ENCODE data around the gene NLRP1.
A peak's percentile ranks its signal among the peaks of the same experiment; 100 is the strongest.
"Not testable (repeated sequence)": the region's sequence is repeated elsewhere in the genome, so short reads cannot be mapped to it uniquely, and the experiment has no call there.

NLRP1 gene

DNA sequence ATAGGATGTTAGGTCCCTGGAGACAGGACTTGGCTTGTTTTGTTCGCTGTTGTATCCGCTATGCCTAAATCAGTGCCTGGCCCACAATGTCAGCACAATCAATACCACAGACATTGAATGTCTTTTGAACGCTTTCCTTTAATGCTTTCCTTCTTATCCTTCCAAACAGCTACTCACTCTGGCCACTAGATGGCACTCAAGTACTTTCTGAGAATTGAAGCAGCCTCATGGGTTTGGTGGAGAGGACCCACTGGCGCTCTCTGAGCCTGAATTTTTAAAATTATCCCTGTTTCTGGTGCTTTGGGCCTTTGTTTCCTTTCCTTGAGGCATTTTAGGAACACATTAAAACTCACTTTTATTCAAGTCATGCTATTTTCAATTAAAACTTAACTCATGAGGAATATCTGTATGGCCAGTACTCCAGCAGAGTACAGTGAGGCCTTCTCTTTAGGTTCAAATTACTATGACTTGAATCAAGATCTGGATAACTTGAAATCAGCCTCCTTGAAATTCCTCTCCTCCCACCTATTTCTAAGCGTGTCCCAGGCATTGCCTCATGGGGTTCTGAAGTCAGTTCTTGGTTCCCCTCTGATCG, 3.2 kb upstream of the NLRP1 start:
- peak; percentile 49 for DNase-seq (ENCODE audit: low read depth)

DNA sequence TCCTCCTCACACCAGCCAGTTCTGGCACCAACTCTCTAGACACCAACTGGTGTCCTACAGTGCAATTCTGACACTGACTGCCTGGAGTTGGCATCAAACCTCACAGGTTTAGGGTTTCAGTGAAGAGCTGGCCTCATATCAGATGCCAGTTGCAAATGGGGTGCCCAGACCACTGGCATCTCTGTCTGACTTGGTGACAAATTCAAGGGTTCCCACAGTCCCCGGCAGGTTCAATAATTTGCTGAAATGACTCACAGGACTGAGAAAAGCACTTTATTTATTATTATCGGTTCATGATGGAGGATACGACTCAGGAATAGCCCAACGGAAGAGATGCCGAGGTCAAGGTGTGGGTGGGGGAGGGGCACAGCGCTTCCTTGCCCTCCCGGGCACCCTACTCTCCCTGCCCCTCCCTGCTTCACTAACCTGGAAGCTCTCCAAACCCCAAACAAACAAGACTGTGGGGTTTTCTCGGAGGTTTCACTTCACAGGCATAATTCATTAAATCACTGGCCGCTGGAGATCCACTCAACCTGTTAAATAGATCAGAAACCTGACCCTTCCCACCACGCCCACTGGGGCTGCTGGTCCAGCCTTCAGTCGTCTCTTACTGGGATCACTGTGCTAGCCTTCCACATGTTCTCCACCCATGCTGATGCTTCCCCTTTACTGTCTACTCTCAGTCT, 1.7 kb upstream of the NLRP1 start:
- no peak for DNase-seq (ENCODE audit: low read depth)

DNA sequence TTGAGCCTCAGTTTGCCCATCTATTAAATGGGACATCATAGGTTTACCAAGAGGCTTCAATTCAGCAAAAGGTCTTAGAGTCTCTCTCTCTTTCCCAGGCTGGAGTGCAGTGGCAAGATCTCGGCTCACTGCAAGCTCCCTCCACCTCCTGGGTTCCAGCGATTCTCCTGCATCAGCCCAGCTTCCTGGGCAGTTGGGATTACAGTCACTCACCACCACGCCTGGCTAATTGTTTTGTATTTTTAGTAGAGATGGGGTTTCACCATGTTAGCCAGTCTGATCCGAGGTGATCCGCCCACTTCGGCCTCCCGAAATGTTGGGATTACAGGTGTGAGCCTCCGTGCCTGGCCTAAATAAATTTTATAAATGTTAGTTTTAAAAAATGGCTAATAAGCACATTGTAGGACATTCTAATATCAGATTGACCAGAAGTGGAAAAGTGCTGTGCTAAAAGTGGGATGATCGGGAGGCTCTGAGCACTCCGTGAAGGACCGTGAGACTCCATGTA, 1.0 kb upstream of the NLRP1 start:
- DNase-seq (ENCODE audit: low read depth): no peak

DNA sequence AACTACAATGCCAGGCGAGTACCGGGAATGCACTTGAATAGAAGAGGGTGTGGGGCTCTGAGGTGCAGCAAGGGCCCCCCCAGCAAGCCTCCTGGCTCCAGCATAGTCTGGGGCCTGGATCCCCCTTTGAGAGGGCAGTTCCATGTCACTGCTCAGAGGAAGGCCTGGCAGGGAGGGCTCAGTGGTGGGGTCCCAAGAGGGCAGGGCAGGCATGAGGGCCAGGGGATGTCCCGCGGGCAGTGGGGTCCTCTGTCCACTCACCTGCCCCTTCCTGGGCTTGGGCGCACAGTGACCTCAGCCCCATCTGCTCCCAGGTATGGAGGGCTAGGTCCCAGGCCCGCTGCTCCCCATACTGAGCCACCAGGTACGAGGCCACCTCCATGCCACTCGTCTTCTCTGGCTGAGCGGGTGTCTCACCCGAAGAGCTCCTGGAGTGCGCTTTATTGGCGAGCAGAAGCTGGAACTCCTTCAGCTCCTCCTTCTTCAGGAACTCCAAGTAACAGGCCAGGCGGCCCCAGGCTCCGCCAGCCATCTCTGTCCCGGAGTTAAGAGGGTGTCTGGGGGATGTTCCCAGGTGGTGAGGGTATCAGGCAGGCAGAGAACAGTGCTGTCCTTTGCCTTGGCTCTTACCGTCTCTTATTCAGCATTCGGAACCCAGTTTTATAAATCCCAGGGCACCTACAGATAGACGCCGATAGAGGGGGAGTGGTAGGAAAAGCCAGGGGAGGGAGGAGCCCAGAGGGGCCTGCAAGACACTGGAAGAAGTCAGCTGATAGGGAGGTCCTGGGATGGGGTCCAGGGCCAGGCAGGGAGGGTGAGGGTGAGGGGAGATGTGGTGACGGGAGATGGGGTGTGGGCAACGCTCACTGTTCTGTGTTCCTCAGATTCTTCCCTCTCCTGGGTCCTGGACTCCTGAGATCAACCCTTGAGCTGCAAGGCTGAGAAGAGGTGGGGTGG, 605 bp downstream of the NLRP1 start:
- DNase-seq (ENCODE audit: low read depth): no peak

DNA sequence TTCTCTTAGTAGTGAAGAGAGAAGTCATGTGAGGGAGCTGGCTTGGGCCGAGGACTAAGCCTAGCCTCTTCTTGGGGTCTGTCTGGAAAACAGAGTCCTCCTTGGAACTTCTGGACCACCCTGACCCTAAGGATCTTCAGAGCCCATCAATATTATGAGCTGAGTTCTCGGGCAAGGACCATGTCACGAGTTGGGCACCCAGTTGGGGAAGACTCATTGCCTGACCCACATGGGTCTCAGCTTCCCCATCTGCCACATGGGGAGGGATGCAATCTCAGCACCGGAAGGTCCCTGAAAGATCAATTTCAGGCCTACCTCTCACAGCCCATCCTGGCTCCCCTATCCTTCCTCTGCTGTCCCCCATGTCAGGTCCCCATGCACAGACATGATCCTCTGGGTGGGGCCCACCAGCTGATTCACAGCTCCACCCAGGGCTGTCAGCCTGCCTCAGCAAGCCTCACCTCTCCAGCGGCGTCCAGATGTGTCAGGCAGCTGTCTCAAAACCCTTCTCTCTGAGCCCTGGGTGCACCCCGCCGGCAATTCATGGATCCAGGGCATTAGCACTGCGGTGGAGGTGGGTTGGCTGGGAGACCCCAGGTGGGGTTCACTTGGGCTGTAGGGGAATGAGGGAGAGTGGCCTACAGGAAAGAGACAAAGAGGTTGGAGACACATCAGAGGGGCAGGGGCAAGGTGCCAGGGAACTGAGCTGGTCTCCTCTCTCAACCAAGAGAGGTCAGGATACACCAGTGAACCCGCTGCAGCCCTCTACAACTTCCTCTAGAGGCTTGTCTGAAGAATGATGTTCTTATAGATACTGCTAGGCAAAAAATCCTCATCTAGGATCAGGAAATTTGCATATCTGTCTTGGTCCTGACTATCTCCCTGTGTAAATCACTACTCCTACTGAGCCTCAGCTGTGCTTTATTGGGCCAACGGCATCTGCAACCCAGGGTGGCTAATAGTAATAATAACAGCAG, 1.8 kb downstream of the NLRP1 start:
- DNase-seq (ENCODE audit: low read depth): no peak

DNA sequence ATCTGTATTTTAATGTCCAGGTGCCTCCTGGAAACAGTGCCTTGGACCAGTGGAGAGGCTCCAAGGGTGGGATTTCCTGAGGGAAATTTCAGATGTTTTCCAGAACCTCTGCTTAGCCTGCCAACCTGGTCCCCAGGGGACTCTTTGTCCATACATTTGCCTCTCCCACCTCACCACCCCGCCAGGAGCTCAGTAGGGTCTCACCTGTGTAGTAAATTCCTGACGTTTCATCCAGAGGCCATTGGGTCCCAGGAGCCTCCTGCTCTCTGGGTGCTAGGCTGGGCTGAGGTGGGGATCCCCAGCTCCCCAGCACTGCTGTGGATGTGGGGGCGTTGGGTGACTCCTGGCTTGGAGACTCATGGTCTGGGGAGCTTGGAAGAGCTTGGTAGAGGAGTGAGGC, 2.7 kb downstream of the NLRP1 start:
- DNase-seq (ENCODE audit: low read depth): no peak

DNA sequence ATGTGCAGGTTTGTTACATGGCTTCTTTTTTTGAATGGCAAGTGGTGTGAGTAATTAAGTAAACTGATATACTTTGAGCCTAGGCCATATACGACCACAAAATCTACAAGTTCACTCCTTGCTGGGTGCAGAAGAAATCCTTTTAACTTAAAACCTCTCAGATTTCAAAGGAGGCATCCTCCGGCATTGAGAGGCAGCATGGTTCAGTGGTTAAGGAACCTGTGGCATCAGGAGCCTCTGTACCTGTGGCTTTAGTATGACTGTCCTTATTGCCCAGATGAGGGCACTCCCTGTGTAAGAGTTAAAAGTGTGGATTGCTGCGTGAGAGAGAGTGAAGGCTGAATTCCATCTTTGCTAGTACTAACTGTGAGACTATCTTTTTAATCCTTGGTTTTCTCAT, 3.3 kb downstream of the NLRP1 start:
- DNase-seq (ENCODE audit: low read depth): no peak

DNA sequence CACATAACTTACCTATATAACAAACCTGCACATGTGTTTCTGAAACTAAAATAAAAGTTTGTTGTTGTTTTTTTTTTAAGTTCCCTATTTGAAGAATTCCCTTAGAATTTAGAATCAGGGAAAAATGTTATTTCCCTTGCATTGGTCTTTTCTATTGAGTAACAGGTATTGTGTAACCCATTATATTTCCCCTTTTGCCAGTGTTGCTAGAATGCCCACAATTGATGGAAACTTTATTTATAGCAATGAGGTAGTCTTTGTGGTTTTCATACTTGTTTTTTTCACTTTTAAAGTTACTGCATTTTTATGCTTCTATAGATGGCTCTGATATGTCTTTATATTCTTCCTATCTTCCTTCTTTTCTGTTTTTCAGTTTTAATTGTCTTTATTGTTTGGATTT, 3.9 kb downstream of the NLRP1 start:
- DNase-seq (ENCODE audit: low read depth): no peak

DNA sequence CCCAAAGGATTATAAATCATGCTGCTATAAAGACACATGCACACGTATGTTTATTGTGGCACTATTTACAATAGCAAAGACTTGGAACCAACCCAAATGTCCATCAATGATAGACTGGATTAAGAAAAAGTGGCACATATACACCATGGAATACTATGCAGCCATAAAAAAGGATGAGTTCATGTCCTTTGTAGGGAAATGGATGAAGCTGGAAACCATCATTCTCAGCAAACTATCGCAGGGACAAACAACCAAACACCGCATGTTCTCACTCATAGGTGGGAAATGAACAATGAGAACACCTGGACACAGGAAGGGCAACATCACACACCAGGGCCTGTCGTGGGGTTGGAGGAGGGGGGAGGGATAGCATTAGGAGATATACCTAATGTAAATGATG, 5.5 kb downstream of the NLRP1 start:
- DNase-seq (ENCODE audit: low read depth): not testable (repeated sequence)

DNA sequence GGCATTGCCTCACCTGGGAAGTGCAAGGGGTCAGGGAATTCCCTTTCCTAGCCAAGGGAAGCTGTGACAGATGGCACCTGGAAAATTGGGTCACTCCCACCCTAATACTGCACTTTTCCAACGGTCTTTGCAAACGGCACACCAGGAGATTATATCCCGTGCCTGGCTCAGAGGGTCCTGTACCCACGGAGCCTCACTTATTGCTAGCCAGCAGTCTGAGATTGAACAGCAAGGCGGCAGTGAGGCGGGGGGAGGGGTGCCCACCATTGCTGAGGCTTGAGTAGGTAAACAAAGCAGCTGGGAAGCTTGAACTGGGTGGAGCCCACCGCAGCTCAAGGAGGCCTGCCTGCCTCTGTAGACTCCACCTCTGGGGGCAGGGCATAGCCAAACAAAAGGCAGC, 11.3 kb downstream of the NLRP1 start:
- DNase-seq (ENCODE audit: low read depth): not testable (repeated sequence)

DNA sequence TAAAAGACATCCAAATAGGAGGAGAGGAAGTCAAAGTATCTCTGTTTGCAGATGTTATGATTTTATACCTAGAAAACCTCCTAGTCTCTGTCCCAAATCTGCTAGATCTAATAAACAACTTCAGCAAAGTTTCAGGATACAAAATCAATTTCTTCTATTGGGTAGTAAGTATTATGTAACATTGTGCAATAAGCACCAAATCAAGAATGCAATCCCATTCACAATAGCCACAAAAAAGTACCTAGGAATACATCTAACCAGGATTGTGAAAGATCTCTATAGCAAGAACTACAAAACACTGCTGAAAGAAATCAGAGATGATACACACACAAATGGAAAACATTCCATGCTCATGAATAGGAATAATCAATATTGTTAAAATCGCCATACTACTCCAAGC, 13.0 kb downstream of the NLRP1 start:
- DNase-seq (ENCODE audit: low read depth): no peak

DNA sequence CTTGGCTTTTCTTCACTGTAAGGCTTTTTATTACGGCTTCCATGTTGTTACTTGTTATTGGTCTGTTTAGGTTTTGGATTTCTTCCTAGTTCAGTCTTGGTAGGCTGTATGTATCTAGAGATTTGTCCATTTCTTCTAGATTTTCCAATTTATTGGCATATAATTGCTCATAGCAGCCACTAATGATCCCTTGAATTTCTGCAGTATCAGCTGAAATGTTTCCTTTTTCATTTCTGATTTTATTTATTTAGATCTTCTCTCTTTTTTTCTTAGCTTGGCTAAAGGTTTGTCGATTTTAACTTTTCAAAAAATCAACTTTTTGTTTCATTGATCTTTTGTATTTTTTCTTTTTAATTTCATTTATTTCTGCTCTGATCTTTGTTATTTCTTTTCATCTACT, 18.5 kb downstream of the NLRP1 start:
- DNase-seq (ENCODE audit: low read depth): no peak

DNA sequence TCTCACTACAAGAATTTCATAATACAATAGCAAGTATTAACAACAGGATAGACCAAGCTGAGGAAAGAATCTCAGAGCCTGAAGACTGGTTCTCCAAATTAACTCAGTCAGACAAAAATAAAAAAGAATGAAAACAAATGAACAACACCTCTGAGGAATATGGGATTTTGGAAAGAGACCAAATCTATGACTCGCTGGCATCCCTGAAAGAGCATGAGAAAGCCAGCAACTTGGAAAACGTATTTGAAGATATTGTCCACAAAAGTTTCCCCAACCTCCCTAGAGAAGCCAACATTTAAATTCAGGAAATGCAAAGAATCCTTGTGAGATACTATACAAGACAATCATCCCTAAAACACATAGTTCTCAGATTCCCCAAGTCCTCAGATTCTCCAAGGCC, 20.9 kb downstream of the NLRP1 start:
- no peak for DNase-seq (ENCODE audit: low read depth)

DNA sequence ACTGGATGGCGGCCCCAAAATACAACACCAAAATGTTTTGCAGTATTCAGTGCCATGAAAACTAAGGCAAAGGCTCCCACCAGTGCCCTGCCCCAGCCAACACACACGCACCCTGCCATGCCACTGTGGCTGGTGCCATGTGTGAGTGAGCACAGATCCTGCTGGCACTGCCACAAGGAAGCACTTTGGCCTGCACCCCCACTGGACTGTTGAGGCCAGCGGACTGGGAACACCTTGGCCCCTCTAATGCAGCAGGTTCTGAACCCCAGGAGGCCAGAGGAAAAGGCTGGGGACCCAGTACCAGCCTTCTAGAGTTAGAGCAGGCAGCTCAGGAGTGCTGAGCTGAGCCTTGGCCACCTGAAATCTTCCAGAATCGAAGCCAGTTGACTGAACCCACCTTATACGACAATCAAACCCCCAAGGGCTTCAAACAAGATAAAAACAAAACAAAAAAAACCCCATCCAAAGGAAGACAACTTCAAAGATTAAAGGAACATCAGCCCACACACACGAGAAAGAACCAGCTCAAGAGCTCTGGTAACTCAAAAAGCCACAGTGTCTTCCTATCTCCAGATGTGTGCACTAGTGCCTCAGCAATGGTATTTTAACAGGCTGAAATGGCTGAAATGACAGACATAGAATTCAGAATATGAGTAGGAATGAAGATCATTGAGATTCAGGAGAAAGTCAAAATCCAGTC, 21.5 kb downstream of the NLRP1 start:
- DNase-seq (ENCODE audit: low read depth): no peak

DNA sequence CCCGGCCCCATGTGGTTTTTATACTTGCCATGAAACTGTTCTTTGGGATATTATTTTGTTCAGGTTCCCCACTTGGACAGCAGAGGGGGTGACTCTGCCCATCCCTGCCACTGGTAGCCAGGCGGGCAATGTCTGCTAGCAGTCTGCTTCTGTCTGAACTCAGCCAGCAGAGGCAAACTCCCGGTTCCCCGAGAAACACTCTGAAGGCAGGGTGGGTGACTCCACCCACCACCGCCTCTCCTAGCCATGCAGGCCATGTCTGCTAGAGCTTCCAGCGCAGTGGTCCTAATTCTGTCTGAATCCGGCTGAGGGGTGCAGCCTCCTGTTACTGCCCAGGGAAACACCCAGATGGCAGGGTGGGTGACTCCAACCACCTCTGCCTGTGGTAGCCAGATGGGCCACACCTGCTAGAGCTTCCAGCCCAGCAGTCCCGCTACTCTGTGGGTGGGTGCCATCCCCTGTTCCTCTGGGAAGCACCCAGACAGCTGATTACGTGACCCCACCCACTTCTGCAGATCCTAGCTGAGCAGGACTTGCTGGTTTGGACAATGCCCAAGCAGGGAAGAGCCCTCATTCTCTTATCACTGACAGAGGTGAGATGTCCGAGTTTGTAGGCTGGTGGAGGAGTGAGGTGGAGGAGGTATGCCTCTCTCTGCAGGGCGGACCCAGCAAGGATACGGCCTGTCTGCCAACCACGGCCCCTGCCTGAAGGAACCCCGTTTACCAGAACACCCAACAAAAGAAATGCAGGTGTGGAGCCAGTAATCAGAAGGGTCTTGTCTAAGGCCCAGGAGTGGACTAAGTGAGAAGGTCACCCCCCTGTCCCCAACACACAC, 22.4 kb downstream of the NLRP1 start:
- DNase-seq (ENCODE audit: low read depth): no peak

DNA sequence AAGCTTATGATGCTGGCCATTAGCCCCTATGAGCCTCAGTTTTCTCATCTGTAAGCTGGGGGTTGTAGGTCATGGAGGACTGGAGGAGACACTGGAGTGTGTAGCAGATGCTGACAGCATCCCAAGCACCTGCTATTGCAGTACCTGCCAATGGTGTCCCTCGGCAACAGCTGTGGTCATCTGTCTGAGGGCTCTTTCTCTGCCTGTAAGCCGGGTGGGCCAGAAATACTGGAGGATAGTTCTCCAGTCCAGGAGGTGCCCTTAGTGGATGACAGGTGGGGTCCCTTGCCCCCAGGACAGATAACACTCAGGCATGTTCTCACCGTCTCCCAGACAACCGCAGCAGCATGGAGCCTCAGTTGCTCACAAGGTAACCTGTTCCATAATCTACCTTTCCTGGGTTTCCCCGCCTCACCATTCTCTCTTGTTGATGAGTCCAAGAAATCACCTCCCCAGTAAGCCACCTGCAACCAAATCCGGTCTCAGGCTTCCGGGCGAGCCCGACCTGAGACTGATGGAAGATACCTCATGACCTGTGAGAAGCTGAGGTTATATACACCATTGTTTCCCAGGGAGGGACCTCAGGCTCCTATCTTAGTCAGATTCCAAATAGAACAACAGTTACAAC, 23.8 kb downstream of the NLRP1 start:
- no peak for DNase-seq (ENCODE audit: low read depth)

DNA sequence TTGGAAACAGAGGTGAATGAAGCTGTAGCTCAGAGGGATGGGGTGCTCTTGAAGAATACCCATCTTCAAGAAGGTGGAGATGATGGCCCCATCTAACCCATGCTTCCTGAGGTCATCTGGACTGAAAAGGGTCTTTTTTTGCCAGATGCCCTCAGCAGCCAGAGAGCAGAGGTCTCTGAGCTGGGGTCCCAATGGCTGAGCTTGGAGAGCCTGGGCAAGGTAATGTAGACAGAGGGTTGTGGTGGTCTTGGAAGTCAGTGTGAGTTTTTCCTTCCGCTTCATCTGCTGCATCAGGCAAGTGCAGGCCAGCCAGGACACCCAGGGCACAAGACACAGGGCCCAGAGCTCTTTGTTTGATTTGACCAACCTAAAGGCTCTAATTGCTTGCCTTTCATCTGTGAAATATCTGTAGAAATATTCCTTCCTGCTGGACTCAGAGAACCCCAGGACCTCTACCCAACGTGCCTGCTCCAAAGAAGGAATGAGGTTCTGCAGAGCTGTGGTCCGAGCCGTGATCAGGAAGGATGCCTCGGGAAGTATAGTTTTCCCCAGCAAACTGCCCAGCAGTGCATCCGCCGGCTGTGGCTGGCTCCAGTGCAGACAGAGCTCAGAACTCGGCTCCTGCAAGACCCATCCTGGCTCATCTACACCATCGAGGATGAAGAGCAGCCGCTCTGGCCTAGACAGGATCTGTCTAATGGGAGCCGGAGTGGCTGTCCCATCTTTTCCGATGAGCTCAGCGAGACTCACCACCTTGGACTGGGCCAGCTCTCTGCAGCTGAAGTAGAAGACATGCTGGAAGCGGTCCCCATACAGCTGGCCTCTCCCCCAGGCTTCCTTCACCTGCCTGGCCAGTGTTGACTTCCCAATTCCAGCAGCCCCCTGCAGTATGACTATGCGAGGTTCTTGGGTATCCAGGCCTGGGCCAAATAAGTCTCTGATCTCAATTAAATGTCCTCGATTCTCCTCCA, 25.2 kb downstream of the NLRP1 start:
- no peak for DNase-seq (ENCODE audit: low read depth)

DNA sequence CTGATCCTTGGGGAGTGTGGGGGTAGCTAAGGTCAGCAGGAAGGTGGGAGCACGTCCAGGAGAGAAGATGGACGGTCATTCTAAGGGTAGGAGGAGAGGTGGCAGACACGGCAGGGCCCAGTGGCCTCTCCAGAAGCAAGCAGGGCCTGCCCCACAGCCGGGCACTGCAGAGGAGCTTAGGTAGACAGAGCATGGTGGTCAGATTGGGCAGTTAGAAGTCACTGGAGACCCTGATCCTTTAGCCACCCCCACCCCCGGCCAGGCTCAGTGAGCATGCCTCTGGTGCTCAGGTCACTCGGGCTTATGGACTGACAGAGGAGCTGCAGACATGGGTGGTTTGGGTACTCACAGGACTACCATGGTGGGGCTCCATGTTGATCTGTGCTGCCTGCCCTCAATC, 26.3 kb downstream of the NLRP1 start:
- DNase-seq (ENCODE audit: low read depth): no peak
